Measurements from ENCODE around the gene KRTAP9-1.
"Not testable (repeated sequence)": the region's sequence is repeated elsewhere in the genome, so short reads cannot be mapped to it uniquely, and the experiment has no call there.

KRTAP9-1 gene

DNA sequence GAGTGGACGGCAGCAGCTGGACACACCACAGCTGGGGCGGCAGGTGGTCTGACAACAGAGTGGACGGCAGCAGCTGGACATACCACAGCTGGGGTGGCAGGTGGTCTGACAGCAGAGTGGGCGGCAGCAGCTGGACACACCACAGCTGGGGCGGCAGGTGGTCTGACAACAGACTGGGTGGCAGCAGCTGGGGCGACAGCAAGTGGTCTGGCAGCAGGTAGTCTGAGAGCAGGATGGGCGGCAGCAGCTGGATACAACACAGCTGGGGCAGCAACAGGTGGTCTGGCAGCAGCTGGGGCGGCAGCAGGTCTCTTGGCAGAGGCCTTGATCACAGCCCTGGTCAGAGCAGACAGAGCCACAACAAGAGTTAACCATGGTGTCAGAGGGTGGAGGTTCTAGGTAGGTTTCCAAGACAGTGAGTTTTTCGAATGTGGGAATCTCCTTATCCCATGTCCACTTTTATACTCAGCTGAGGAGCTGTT lies 5.2 kb upstream of the KRTAP9-1 start, which contains the start of gene KRTAP4-1:
Gene KRTAP4-1, minus strand, starts transcription at position 432 of the 482 bp plus-strand sequence. Its CDS starts 57 bp downstream, at position 375.
- no peak for DNase-seq

GRCh38 chr17:41185001-41185400 lies 4.7 kb upstream of the KRTAP9-1 start:
- no peak for DNase-seq

DNA sequence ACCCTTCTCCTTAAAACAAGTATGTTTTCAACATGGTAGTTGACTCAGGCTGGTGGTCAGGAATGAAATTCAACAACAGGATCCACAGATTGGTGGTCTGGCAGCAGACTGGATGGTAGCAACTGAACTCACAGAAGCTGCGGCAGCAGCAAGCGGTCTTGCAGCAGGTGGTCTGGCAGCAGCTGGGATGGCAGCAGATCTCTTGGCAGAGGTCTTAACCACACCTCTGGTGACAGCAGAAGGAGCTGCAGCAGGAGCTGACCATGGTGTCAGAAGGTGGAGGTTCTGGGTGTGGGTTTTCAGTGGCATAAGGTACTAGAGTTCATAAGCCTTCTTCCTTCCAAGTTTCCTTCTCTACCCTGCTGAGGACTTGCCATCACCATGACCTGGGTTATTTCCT lies 2.8 kb upstream of the KRTAP9-1 start:
- no peak for DNase-seq

- no peak for DNase-seq
Observed at GRCh38 chr17:41190328-41190727, 641 bp downstream of the KRTAP9-1 start.

GRCh38 chr17:41196068-41196467 lies 6.4 kb downstream of the KRTAP9-1 start:
- DNase-seq: no peak

- no peak for DNase-seq
Observed at GRCh38 chr17:41199421-41200078, 9.9 kb downstream of the KRTAP9-1 start.

- DNase-seq: no peak
Observed at GRCh38 chr17:41211845-41212466, 22.3 kb downstream of the KRTAP9-1 start.

GRCh38 chr17:41212524-41213169 lies 23.0 kb downstream of the KRTAP9-1 start:
- DNase-seq: peak; percentile 1

DNA sequence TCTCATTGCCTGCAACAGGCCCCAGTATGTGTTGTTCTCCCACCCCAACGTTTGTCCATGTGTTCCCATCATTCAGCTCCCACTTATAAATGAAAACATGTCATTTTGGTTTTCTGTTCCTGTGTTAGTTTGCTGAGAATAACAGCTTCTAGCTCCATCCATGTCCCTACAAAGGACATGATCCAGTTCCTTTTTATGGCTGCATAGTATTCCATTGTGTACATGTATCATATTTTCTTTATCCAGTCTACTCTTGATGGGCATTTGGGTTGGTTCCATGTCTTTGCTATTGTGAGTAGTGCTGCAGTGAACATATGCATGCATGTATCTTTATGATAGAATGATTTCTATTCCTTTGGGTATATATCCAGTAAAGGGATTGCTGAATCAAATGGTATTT lies 26.0 kb downstream of the KRTAP9-1 start:
- DNase-seq: no peak

DNA sequence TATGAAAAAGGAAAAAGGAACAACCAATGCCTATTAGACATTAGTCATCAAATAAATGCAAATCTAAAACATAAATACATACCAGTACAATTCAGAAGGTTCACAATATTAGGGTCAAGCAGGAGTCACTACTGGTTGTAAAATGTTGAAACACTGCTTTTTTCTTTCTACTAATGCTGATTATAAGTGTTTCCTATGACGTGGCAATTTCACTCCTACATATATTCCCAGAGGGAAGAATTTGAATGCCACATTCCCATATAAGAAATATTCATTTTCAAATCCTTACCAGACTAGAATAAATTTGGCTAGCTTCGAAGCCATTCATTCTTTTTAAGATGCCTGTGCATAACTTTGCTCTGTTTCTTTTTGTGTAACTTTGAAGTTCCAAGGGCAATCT lies 34.1 kb downstream of the KRTAP9-1 start:
- DNase-seq: no peak

DNA sequence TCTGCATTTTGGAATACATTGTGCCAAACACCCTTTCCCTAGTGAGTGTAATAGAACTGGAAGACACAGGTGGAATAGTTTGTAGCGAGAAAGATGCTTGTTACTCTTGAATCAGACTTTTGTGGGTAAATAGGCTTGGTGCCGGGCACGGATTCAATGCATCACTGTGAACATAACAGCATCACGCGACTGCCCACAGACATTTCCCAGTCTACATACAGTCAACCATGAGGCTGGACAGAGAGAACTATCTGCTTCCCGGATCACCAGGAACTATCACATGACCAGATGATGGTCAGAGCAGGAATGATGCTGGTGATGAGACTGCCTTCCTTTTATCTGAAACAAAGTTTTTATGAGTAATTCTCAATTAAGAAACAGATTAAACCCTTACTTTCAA lies 36.4 kb downstream of the KRTAP9-1 start:
- no peak for DNase-seq

DNA sequence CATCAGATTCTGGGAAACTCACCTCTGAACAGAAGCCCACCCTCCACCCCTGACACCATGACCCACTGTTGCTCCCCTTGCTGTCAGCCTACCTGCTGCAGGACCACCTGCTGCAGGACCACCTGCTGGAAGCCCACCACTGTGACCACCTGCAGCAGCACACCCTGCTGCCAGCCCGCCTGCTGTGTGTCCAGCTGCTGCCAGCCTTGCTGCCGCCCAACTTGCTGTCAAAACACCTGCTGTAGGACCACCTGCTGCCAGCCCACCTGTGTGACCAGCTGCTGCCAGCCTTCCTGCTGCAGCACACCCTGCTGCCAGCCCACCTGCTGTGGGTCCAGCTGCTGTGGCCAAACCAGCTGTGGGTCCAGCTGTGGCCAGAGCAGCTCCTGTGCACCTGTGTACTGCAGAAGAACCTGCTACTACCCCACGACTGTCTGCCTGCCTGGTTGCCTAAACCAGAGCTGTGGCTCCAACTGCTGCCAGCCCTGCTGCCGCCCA lies 37.0 kb downstream of the KRTAP9-1 start, which contains the start of gene KRTAP9-2:
Gene KRTAP9-2, plus strand, starts transcription at position 51 of the 498 bp plus-strand sequence. Its CDS starts 7 bp downstream, at position 58.
- not testable (repeated sequence) for DNase-seq

DNA sequence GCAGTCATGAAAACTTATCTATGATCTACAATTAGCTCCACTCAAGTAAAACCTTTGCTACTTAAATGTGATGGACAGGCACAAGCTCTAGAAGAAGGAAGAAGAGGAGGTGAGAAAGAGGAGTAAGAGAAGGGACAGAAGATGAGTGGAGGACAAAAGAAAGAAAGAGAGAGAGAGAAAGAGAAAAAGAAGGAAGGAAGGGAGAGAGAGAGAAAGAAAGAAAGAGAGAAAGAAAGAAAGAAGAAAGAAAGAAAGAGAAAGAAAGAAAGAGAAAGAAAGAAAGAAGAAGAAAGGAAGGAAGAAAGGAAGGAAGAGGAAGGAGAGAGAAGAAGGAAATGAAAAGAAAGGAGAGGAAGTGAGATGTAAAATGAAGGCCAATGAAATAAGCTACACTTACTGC lies 40.4 kb downstream of the KRTAP9-1 start:
- no peak for DNase-seq

DNA sequence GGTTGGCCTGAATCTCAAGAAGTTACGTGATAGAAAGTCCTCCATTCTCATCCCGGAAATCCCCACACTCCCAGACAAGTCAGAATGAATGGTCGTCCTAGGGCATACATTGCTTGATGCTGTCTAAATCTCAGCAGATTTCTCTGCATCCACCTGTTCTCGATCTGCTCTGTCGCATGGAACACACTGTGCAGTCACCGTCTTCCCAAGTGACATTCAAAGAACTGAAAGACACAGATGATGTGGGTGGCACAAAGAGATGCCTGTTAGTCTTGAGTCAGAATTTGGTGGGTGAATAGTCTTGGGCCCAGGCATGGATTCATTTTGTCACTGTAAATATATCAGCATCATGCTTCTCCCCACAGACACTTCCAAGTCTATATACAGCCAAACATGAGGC lies 42.0 kb downstream of the KRTAP9-1 start:
- DNase-seq: no peak

- not testable (repeated sequence) for DNase-seq
Observed at GRCh38 chr17:41232399-41233105, 42.9 kb downstream of the KRTAP9-1 start, which contains the start of gene KRTAP9-3. KRTAP9-3 (plus strand) TSS chr17:41232449; CDS start chr17:41232502, 53 bp downstream.

DNA sequence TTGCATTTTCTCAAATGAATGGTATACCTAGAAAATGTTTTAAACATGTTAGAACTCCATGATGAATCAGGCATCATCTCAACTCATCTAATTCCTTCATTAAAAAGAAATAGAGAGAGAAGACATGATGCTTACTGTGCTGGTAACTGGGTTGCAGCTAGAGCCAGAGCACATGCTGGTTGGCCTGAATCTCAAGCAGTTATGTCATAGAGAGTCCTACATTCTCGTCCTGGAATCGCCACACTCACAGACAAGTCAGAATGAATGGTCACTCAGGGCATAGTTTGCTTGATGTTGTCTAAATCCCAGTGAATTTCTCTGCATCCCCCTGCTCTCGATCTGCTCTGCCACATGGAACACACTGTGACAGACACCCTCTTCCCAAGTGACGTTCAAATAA lies 47.4 kb downstream of the KRTAP9-1 start:
- DNase-seq: not testable (repeated sequence)

DNA sequence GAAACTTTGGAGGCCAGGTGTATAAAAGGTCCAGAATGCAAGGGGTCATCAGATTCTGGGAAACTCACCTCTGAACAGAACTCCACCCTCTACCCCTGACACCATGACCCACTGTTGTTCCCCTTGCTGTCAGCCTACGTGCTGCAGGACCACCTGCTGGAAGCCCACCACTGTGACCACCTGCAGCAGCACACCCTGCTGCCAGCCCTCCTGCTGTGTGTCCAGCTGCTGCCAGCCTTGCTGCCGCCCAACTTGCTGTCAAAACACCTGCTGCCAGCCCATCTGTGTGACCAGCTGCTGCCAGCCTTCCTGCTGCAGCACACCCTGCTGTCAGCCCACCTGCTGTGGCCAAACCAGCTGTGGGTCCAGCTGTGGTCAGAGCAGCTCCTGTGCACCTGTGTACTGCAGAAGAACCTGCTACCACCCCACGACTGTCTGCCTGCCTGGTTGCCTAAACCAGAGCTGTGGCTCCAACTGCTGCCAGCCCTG lies 48.3 kb downstream of the KRTAP9-1 start, which contains the start of gene KRTAP9-8:
Gene KRTAP9-8, plus strand, starts transcription at position 51 of the 489 bp plus-strand sequence. Its CDS starts 53 bp downstream, at position 104.
- not testable (repeated sequence) for DNase-seq

Data from NCI-H146 (cell line).